ENCODE measurements around the gene DNAJC5.
"Not testable (repeated sequence)": the region's sequence is repeated elsewhere in the genome, so short reads cannot be mapped to it uniquely, and the experiment has no call there.

DNAJC5 gene, protein sequence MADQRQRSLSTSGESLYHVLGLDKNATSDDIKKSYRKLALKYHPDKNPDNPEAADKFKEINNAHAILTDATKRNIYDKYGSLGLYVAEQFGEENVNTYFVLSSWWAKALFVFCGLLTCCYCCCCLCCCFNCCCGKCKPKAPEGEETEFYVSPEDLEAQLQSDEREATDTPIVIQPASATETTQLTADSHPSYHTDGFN

DNA sequence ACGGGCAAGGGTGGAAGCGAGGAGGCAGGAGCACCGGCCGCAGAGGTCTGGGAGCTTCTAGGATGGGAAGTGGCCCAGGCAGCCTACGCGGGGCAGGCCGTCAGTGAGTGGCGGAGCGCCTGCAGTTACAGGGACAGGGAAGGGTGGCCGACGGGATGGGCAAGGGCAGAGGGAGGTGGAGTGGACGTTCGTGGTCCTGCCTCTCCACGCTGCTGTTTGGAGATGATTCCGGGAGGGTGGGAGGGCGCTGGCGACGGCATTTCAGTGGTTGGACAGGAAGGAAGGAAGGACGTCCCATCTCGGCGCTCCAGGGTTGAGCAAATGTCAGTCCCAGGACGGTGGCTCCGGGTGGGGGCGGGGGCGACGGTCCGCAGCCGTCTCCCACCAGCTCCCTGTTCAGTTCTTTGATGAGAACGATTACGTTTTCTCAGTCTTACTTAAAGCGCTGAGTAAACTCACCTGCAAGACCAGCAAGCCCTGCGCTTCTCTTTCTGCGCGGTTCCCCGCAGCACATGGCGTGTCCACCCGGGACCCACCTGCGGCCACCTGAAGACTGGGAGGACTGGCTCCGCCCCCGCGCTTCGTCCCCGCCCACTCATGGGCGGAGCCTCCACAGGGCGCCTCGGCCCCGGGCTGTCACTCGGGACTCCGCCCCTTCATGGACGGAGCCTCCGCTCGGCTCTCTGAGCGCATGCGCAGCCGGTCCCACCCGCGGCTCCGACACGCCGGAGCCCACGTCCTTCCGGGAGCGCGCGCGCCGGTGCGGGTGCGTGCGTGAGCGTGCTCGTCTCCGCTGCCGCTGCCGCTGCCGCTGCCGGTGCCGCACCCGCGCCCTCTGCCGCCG is at the start of gene DNAJC5:
Gene DNAJC5, plus strand, starts transcription at position 769 of the 844 bp plus-strand sequence. CDS start 33,220 bp downstream, outside the sequence.
- peak; percentile 91 for DNase-seq

DNA sequence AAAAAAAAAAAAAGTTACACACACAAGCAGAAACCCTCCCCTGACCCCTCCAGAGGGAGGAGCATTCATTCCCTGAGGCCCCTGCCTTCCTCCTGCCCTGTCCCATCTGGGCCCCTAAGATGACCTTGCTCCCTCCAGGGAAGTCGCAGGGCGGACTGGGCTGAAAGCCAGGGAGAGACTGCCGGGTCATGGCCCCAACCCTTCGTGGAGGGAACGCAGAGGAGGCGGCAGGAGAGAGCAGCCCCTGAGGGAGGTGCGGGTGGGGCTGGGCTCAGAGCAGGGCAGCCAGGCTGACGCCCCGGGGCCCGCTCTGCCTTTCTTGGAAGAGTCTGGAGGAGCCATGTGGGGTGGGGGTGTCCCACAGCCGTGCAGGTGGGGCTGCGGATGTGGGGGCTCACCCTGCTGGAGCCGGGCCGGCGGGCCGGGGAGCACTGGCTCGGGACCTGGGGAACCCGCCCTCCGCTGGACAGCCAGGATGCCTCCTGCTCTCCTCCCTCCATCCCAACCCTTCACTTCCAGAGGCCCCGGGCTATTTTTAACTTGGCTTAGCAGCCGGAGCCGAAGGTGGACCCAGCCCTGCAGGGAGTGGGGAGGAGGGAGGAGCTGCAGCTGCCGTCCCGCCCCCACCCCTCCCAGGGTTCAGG is 48.7 kb upstream of the DNAJC5 start:
- peak; percentile 54 for DNase-seq

DNA sequence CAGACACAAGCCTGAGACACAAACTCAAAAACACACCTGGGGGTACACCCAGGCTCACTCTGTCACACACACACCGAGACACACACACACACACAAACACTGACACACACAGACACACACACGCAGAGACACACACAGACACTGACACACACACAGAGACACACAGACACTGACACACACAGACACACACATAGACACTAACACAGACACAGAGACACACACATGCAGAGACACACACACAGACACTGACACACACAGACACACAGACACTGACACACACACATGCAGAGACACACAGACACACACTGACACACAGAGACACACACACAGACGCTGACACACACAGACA is 48.1 kb upstream of the DNAJC5 start:
- DNase-seq: no peak

DNA sequence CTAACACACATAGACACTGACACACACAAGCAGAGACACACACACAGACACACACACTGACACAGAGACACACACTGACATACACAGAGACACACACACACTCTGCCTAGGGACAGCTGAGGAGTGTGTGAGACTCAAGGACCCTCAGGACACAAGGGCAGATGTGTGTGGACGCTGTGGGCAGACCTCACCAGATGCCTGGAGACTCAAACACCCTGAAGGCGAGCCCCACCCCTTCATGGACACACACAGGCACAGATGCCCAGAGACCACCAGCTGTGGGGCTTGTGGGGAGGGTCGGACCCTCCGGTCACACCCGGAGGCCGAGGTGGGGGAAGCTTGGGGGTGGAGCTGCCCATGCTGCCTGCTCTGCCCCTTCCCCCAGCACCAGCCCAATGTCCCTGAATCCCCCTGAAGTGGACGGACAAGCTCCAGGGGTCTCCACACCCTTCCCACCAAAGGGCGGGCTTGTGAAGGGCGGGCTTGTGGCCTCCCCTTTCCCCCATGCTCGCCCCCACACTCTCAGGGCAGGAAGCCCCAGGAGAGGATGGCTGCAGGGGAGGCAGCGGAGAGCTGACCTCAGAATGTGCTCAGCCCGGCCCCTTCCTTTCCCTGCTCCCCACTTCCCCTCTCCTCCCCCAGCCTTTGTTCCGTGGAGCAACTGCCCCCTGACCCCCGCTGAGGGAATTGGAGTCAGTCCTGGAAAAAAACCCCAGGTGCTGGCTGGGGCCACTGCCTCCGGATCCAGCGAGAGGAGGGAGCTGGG is 47.5 kb upstream of the DNAJC5 start:
- DNase-seq: no peak

DNA sequence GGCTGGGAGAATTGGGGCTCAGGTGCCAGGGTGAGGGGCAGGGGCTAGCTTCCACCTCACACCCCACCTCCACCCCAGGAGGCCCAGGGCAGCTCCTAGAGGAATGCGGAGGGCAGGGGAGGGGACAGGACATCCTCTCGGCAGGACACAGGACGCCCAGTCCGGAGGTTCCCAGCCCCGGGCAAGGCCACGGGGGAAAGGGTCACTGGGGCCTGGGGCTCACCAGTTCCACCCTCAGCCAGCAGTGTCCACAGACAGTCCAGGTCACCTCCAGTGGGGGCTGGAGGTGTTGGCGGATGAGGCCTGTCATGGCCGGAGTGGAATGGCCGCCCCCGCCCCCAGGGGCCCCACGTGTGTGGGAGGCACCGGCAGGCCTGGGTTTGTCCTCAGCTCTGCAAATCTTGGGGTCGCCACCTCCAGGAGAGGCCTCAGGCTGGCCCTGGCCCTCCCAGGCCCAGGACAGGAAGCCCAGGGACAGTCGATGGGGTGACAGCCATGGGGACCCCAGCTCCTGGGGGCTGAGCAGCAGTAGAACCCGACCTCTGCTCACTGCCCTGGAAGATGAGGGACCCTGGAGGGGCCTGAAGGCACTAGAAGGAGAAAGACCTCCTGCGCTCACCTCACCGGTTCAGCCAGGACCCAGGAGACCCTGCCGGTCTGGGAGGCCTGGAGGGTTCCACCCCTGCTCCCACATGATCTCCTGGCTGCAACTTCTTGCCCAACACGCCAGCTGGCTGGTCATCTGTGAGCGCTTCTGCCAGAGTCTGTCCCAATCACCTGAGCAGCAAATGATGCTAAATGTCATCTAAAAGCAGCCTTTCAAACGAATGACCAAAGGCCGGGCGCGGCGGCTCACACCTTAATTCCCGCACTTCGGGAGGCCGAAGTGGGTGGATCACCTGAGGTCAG is 46.7 kb upstream of the DNAJC5 start:
- no peak for DNase-seq

DNA sequence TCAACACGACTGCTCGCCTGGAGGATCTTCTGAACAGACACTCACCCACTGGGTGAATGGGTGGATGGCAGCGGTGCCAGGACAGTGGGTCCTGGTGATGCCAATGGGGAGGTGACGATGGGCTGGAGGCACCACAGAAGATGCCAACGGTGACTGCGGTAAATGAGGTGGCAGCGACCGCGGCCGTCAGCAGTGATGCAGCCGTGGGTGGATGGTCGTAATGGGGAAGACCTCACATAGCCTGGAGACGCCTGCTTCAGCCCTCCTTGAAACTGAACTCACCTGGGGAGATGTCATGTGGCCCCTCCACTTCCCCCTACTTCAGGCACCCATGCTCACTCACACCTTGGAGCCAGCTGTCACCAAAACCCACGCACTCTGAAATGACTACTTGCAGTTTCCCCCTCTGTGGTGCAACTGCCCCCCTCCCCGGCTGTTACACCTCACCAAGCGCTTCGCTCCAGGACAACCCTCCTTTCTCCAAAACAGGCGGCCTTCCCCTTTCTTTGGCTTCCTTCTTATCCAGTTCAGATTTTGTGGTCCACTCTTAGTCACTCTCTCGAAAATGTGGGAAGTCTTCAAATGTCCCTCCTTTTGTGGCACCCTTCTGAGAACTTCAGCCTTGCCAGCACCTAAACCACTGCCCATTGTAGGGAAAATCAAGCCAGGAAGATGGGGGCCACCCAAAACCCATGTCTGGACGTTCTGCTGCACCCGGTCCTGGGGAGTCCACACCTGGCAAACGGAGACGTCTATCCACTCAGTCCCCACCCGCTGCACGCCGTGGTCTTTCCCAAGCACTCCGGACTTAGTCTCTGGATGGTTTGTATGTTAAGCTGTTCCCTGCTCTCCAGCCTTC is 44.0 kb upstream of the DNAJC5 start:
- no peak for DNase-seq

DNA sequence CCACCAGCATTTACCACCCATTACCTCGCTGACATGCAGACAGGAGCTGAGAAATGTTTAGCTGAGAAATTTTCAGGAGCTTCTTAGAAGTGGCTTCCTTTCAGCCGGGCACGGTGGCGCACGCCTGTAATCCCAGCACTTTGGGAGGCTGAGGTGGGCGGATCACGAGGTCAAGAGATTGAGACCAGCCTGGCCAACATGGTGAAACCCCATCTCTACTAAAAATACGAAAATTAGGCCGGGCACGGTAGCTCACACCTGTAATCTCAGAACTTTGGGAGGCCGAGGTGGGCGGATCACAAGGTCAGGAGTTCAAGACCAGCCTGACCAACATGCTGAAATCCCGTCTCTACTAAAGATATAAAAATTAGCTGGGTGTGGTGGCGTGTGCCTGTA is 43.4 kb upstream of the DNAJC5 start:
- DNase-seq: not testable (repeated sequence)

DNA sequence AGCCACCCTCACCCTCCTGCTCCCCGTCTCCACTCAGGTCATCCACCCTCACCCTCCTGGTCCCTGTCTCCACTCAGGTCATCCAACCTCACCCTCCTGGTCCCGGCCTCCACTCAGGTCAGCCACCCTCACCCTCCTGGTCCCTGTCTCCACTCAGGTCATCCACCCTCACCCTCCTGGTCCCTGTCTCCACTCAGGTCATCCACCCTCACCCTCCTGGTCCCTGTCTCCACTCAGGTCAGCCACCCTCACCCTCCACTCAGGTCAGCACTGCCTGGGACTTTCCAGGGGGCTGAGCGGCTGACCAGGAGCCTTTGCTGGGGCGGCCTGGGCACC is 41.2 kb upstream of the DNAJC5 start:
- not testable (repeated sequence) for DNase-seq

DNA sequence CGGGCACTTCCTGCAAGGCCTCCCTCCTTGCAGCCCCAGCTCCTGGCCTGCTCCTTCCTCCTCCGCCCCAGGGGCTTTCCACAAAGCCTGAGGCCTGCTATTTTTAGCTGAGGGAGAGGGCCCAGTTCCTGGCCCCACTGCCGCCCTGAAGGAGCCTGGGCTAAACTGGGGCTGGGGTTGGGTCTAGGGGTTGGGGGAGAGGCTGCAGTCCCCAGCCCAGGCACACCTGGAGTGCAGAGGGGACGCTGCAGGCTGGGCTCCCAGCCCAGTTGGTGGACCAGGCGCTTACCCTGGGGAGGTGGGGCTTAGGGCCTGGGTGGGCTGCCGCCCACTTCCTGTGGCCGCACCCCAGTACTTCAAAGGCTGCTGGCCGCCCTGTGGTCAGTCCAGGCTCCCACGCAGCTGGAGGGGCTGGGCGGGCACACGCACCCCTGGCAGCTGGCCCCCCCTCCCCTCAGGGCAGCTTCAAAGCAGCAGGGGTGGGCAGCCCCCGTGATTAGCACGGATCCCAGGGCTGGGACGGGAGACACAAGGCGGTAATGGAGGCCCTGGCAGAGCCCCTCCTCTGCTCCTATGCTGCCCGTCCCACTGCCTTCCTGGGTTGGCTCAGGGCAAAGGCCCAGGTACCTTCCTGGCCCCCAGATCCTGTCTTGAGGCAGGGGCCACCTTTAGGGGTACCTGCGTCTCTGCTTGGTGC is 40.7 kb upstream of the DNAJC5 start:
- DNase-seq: no peak

DNA sequence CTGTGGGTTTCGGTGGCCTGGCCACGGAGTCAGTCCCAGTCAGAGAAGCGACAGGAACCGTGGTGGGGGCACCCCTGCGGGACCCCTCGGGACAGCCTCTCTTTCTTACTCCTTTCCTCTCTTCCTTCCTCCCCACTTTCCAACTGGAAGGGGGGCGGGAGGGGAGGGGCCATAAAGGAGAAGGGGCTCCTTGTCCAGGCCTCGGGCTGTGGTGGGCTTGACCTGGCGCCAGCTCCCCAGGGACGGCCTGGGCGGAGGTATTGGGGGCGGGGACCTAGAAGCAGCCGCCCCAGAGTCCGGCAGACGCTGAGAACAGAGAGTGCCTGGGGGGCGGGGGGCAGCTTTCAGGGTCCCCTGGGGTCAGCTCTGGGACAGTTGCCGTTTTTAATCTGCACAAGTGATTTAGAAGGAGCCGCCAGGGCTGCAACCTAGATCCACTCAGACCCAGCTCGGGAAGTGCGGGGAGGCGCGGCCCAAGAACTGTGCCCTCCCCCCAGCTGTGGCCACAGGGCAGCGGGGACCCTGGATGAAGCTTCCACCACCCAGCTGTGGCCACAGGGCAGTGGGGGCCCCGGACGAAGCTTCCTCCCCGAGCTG is 40.1 kb upstream of the DNAJC5 start:
- DNase-seq: no peak

DNA sequence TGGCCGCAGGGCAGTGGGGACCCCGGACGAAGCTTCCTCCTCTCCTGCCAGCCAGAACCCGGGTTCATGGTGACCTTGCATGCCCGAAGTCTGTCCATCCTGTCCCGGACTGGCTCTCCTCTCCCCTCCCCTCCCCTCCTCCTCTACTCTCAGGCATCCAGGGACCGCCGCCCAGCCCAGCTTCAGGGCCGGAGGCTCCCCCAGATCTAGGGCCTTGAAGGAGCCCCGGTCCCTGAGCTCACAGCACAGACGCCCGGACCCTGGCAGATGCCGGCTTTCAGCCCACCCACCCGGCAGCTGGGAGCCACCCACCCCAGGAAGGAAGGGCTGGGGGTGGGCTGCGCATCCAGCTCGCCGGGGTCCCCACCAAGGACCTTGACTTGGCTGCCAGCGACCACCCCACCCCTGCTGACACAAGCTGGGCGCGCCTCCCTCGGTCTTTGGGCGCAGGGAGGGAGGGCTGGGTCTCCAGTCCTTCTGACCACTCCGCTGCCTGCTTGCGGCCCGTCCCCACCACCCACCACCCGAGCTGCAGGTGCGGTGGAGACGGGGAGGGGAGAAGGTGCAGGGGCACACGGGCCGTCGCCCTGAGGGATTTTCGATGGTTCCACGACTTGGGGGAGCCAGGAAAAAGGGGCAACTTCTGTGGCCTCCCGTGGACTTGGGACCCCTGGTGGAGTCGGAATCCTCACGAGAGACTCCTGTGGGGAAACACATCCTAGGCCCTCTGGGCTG is 39.4 kb upstream of the DNAJC5 start:
- DNase-seq: peak; percentile 31

DNA sequence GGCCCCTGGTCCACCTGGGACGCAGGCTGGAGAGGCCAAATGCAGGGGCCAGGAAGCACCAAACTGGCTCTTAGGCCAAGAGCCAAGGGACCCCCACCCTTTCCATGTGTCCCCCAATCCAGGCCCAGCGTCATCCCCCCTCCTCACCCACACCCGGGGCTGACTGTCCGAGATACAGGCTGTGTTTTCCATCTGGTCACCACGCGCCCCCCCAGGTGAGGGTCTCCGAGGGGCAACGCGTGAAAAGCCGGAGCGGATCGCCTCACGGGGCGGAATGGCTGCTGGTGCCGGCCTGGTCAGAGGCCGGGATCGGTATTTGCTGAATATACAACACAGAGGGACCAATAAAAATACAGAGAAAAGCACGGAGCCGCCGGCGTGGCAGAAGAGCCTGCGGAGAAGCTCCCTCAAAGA is 38.8 kb upstream of the DNAJC5 start:
- no peak for DNase-seq

DNA sequence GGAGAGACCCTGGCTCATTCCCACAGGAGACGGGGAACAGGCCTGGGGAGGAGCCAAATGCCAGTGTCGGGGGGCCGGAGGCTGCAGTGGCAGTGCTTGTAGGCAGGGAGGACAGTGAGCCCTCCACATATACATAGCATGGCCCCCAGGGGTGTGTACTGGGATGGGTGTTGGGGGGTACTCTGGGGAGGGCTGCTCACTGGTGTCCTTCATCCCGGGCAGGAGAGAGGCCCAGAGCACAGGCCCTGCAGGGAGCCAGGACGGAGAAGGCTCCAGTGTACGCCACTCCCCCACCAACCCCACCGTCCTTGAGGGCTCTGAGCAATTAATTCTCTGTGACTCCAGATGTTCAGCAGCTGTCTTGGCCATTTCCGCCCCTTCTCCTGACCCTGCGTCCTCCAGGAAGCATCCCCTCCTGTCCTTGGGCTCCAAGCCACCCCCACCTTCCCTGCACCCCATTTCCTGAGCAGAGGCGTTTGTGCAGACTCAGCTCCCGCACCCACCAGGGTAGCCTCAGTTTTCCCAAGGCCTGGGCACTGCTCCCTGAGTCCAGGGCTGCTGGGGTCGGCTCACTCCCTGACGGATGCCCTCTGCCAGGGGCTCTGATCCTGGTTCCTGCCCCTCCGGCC is 37.0 kb upstream of the DNAJC5 start:
- no peak for DNase-seq

DNA sequence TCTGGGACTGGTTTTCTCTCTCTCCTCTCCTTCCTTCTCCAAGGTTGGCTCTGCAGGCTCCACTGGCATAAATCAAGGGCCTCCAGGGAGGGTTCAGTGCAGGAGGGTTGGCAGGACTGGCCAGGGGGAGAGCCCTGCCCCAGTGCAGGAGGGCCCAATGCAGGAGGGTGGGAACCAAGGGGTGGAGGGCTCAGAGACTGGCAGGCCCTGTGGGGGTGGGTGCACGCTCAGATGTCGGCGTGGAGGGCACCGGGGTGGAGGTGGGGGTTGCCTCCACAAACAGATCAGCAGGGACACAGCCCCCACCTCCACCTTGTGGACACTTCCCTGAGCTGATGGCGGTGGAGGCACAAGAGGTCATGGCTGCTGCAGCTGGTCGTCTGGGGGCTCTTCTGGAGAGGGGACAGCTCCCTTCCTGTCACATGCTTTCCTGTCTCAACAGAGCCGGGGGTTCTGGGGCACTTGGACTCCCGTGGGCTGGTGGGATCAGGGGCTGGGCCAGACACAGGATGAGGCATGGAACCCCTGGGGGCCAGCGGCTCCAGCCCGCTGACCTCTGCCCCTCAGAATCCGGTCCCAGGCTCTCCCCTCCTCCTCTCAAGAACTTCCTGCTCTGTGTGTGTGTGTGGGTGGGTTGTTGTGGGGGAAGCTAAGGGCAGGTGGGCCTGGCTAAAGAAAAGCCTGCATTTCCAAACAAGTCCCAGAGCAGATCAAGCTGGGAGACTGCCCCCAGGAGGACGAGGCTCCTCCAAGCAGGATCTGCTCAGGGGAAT is 36.3 kb upstream of the DNAJC5 start:
- DNase-seq: peak; percentile 24

DNA sequence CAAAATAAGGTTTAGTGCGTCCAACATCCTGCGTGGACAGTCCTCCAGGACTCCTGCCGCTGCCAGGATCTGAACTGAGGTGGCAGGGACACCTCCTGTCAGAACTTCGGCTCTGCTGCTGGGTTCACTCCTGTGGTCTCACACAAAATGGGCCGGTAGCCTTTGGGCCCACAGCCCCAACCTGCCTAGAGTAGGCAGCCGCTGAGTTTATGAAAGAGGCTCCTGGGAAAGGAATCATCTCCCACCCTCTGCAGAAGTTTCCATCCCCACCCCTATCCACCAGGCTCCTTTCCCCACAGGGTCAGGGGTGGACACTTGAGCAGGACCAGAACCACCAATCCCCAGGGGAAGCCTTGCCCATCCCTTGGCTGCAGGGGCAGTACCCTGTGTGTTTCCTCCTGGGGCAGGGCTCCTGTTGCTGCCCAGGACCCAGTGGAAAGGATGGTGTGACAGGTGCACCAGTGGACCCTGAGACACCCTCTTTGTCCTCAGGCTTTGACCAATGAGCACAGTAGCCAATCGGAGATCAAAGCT is 35.7 kb upstream of the DNAJC5 start:
- DNase-seq: no peak

DNA sequence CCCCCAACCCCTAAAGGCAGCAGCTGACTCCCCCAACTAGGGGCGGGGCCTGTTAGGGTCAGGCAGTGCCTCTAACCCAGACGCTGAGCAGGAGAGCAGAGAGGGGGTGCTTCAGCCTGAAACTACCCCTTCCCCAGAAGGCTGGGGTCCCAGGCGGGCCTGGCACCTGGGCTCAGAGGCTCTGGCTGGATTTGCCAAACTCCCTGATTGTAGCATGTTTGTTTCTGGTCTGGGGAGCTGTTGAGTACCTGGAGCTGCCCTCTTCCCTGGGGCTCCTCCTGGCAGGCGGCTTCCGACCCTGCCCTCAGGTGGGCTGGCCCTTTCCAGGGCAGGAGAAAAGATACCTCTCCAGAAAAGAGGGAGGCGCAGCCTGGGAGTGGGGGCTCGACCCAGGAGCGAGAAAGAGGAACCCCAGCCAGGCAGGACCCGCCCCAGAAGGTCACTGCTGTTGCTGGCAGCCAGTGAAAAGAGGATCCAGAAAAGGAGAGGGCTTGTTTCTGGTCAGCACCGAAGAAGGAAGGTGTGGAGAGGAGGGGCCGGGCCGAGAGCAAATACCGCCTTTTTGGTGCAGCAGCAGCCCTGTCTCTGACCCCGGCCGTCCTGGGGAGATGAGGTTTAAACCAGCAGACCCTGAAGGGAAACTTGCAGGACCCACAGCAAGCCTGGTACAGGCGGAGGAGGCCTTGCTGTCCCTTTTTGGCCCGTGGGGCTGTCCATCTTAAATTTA is 34.4 kb upstream of the DNAJC5 start:
- DNase-seq: no peak

DNA sequence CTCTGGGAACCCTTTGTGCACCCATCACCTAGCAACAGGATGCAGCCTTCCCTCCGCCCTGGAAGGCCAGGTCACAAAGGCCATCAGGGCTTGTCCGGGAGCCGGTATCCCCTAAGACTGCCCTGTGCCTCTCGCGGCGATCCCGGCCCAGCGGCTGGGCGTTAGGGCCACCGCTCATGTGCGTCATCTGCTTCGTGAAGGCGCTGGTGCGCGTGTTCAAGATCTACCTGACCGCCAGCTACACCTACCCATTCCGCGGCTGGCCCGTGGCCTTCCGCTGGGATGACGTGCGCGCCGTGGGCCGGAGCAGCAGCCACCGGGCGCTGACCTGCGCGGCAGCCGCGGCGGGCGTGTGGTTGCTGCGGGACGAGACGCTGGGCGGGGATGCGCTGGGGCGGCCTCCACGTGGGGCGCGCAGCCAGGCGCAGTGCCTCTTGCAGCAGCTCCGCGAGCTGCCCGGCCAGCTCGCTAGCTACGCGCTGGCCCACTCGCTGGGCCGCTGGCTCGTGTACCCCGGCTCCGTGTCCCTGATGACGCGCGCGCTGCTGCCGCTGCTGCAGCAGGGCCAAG is 33.5 kb upstream of the DNAJC5 start, which contains the start of gene ABHD16B:
Gene ABHD16B, plus strand, starts transcription at position 134 of the 570 bp plus-strand sequence. Its CDS starts 43 bp downstream, at position 177.
- no peak for DNase-seq

All from EL (cell line).